Keratinocyte (primary cell): ENCODE measurements around the gene AOX1.

Source experiments
- CTCF ChIP-seq, 3 experiments: IDR thresholded peaks in 1 of 3; conservative IDR thresholded peaks in 1 of 3; optimal IDR thresholded peaks in 1 of 3; 2 replicates in 2 of 3; 3 replicates in 1 of 3; pipeline versions ENCODE3 to v1.5.1; 2011; ENCODE audit warnings: low read length in 3 of 3, mild to moderate bottlenecking in 3 of 3, moderate library complexity in 2 of 3, control low read depth in 1 of 3, inconsistent platforms in 1 of 3; ENCODE audit not compliant: insufficient read depth in 2 of 3; ENCODE audit errors: extremely low read depth in 1 of 3
- EZH2 ChIP-seq: IDR thresholded peaks from one replicate; pipeline ENCODE4 v1.6.1; 2012; ENCODE audit warnings: inconsistent platforms, mild to moderate bottlenecking, low read length, moderate library complexity

GRCh38 chr2:200585730-200586643 is at the start of gene AOX1:
- TF ChIP-seq CTCF (optimal IDR thresholded peaks at IDR 0.05 in 1 of 3, IDR thresholded peaks at IDR 0.05 in 1 of 3, conservative IDR thresholded peaks at IDR 0.05 in 1 of 3; ENCODE audit: extremely low read depth in 1 of 3, insufficient read depth in 2 of 3, low read length in 3 of 3) = peak in 2 of 3 experiments; percentile 12 to 58
- peak; percentile 10 for TF ChIP-seq EZH2
